Sigmoid colon (tissue), 7 donors: Measurements from ENCODE around the gene CFAP410. TPM values are rescaled to one million over a fixed set of nuclear protein-coding genes. Genes with fewer than 3 reads are reported as not detected.
"Not testable (repeated sequence)": the region's sequence is repeated elsewhere in the genome, so short reads cannot be mapped to it uniquely, and the experiment has no call there.

Experiments
- DNase-seq: peaks from one replicate; pipeline ENCODE4 v3.0.0-alpha.2; 2019
- H3K27ac ChIP-seq, 4 donors: fragments of 200-600 bp; sonication (generic); one replicate each; pipeline ENCODE4 v1.5.1; 2016 to 2019; ENCODE audit warnings: mild to moderate bottlenecking in 1 of 4
- H3K27me3 ChIP-seq, 3 donors: fragments of 200-600 bp; sonication (generic); one replicate each; pipeline ENCODE4 v1.5.1; 2019; ENCODE audit warnings: mild to moderate bottlenecking in 1 of 3
- H3K36me3 ChIP-seq, 4 donors: fragments of 200-600 bp; sonication (generic); one replicate each; pipeline ENCODE4 v1.5.1; 2016 to 2019
- H3K4me1 ChIP-seq, 4 donors: fragments of 200-600 bp; sonication (generic); one replicate each; pipeline ENCODE4 v1.5.1; 2017 to 2019
- H3K4me3 ChIP-seq, 4 donors: fragments of 200-600 bp; sonication (generic); one replicate each; pipeline ENCODE4 v1.5.1; 2017 to 2019; ENCODE audit warnings: mild to moderate bottlenecking in 2 of 4, moderate library complexity in 1 of 4
- H3K9me3 ChIP-seq, 4 donors: fragments of 200-600 bp in 3 of 4; sonication (generic) in 3 of 4; one replicate each; pipeline versions ENCODE4 v1.5.1 to v1.6.1; 2013 to 2019
- EP300 ChIP-seq, 4 donors: sonication (generic); formaldehyde crosslinking; IDR thresholded peaks; one replicate each; pipeline ENCODE4 v1.6.1; 2017; ENCODE audit warnings: antibody characterized with exemption in 4 of 4
- POLR2A ChIP-seq, 2 donors: fragments of 450-650 bp; IDR thresholded peaks; one replicate each; pipeline ENCODE4 v1.6.1; 2016; ENCODE audit warnings: antibody characterized with exemption in 2 of 2, mild to moderate bottlenecking in 2 of 2, moderate library complexity in 2 of 2
- POLR2AphosphoS5 ChIP-seq, 4 donors: sonication (generic); formaldehyde crosslinking; IDR thresholded peaks; one replicate each; pipeline ENCODE4 v1.6.1; 2017; ENCODE audit warnings: antibody characterized with exemption in 4 of 4
- WGBS, 2 donors: extraction: QIAGEN DNeasy Blood & Tissue Kit; methylation state at CpG; one replicate each; pipeline ENCODE4 v1.1.7; 2013; 5-methylcytosine and 5-hydroxymethylcytosine counted together
- intact Hi-C: fragments of 100-400 bp; cut with DNase I; formaldehyde crosslinking; loops from one replicate; pipeline ENCODE4 v1.15.1; 2023
- polyA plus RNA-seq, 3 donors: library from polyadenylated mRNA; stranded (reverse); fragments of 200-250 nt; gene quantifications; one replicate each; pipeline ENCODE4 v1.2.3, GENCODE V29; 2013
- total RNA-seq, 4 donors: library from RNA; depleted of rRNA; stranded (reverse); fragments of >200 nt; gene quantifications; one replicate each; pipeline ENCODE4 v1.1.0, GENCODE V29; 2016
- TF ChIP-seq, protein P1 (sequence below), 4 experiments: fragments of 450-650 bp in 3 of 4; fragments of 200-600 bp in 1 of 4; IDR thresholded peaks; one replicate each; pipeline ENCODE4 v1.5.1; 2016 to 2019; ENCODE audit warnings: antibody characterized with exemption in 4 of 4, mild to moderate bottlenecking in 3 of 4, moderate library complexity in 2 of 4
- donor health status: healthy with polysubstance abuse.
- donor health status: Bipolar disorder and iron deficiency.
- donor health status: healthy.

The CFAP410 gene
- total and polyA plus RNA-seq, 7 donors: 12.7 to 31.7 (median 28.2) TPM

DNA sequence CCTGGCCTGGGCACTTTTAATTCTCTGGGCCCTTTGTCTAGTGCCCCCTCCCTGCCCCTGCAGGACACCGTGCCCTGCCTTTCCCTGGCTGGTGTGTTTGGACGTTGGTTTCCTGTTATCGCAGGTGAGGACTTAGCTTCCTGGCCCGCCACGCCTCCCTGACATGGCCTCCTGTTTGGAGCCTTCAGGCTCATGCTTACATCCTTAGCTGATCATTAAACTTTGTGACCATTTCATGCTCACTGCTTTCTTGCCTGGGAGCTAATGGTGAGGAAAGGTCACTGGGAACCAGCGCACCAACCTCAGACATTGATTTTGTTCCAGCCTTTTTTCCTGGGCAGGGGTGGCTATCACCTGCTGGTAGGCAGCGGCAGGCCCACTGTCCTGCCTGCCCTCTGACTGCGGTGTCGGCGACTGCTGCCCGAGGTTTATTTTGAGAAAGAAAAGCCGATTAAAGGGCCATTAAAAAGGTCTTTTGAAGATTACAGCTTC is 35.7 kb downstream of the CFAP410 start:
- H3K27ac ChIP-seq: peak overlapping the region in 2 of 4 donors; percentile 15 to 51

DNA sequence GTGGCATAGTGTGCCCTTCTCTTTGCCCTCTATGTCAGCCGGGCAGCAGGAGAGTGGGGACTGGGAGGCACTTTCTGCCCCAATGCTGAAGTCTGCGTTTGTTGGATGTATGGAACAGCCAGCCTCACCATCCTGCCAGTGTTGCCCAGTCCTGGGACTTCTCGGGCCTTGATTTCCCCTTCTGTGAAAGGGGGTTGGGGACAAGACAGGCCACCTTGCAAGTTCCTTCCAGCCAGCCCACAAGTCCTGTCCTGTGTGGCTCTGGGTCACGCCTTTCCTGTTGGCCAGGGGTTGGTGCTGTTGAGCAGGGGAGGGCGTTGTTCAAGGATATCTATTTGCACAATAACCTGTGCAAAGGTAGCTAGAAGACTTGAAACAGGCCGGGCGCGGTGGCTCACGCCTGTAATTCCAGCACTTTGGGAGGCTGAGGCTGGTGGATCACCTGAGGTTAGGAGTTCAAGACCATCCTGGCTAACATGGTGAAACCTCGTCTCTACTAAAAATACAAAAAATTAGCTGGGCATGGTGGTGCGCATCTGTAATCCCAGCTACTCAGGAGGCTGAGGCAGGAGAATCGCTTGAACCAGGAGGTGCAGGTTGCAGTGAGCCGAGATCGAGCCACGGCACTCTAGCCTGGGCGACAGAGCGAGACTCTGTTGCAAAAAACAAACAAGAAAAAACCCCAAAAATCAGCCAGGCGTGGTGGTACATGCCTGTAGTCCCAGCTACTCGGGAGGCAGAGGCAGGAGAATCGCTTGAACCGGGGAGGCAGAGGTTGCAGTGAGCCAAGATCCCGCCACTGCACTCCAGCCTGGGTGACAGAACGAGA is 36.4 kb downstream of the CFAP410 start:
- intact Hi-C loops: not testable (repeated sequence)

More for the DNA sequence above, 35.7 kb downstream of the CFAP410 start:
- Histone ChIP-seq H3K4me3 (no peak overlapping the region), H3K27me3 (no peaks in the 10 kb centered on the region), H3K36me3 (peaks cover 0 to 13% (median 0%) of the 10 kb centered on the region in 4 donors), H3K9me3 (no peaks in the 10 kb centered on the region), H3K4me1 (peaks cover 0 to 61% (median 42%) of the 10 kb centered on the region in 4 donors)
- intact Hi-C loops: no loop called here
- no peak for DNase-seq
- TF ChIP-seq POLR2AphosphoS5 (IDR thresholded peaks at IDR 0.05) (no peak), EP300 (IDR thresholded peaks at IDR 0.05) (no peak), POLR2A (IDR thresholded peaks at IDR 0.05) (no peak)
- TF ChIP-seq, protein P1, sequence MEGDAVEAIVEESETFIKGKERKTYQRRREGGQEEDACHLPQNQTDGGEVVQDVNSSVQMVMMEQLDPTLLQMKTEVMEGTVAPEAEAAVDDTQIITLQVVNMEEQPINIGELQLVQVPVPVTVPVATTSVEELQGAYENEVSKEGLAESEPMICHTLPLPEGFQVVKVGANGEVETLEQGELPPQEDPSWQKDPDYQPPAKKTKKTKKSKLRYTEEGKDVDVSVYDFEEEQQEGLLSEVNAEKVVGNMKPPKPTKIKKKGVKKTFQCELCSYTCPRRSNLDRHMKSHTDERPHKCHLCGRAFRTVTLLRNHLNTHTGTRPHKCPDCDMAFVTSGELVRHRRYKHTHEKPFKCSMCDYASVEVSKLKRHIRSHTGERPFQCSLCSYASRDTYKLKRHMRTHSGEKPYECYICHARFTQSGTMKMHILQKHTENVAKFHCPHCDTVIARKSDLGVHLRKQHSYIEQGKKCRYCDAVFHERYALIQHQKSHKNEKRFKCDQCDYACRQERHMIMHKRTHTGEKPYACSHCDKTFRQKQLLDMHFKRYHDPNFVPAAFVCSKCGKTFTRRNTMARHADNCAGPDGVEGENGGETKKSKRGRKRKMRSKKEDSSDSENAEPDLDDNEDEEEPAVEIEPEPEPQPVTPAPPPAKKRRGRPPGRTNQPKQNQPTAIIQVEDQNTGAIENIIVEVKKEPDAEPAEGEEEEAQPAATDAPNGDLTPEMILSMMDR (IDR thresholded peaks at IDR 0.05): no peak
- 14 to 60% methylated on average over 12 of the region's 12 CpGs for WGBS, 2 donors

DNA sequence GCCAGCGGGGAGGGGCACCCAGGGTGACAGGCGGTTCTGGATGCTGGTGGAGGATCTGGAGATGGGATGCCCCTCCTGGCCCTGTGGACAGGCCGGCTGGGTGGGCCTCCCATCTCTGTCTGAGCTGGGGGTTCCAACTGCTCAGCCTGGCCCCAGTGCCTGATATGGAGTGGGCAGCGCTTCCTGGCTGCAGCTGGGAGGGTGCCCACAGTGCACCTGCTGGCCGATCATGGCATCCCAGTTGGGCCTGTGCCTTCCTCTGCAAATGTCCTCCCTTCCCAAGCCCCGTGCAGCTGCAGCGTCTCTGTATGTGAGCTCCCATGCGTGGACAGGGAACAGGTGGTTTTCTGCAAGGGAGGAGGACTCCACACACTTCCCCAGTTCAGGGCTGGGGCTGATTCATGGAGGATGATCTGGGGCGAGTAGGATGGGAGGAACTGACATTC is 37.2 kb downstream of the CFAP410 start:
- no peak for DNase-seq
- Histone ChIP-seq H3K4me1 (peaks cover 0 to 71% (median 51%) of the 10 kb centered on the region in 4 donors), H3K9me3 (no peaks in the 10 kb centered on the region), H3K36me3 (peaks cover 0 to 4% (median 0%) of the 10 kb centered on the region in 4 donors), H3K27ac (peak overlapping the region in 2 of 4 donors; percentile 22 to 32), H3K4me3 (no peak overlapping the region), H3K27me3 (peaks cover 0 to 5% (median 1%) of the 10 kb centered on the region in 3 donors)
- 26 to 53% methylated on average over 9 of the region's 9 CpGs for WGBS, 2 donors
- no peak for TF ChIP-seq POLR2A (IDR thresholded peaks at IDR 0.05)
- no peak for TF ChIP-seq EP300 (IDR thresholded peaks at IDR 0.05)
- intact Hi-C loops: loop anchor here (2.0 kb wide), 1 partner anchor 37 kb away; the partner anchor contains the start of gene CFAP410

More for the DNA sequence above, 36.4 kb downstream of the CFAP410 start:
- H3K27me3 ChIP-seq, H3K4me3 ChIP-seq, H3K36me3 ChIP-seq, DNase-seq, H3K9me3 ChIP-seq: not testable (repeated sequence)
- 32 to 66% methylated on average over 23 of the region's 23 CpGs for WGBS, 2 donors
- Histone ChIP-seq H3K4me1 (peaks cover 0 to 65% (median 43%) of the 10 kb centered on the region in 4 donors), H3K27ac (peak overlapping the region in 1 of 4 donors; percentile 32)

DNA sequence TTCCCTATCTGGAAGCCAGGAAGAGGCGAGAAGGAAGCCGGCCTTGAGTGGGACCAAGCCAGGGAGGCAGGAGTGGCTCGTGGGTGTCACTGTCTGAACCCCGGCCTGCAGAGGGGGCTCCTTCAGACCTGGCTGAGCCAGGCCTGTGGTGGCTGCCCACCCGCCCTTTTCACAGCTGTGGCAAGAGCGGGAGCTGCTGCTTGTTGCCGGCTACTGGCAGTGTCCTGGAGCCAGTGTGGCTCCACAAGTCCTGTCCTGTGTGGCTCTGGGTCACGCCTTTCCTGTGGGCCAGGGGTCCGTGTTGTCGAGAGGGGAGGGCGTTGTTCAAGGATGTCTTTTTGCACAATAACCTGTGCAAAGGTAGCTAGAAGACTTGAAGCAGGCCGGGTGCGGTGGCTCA is 38.0 kb downstream of the CFAP410 start:
- Histone ChIP-seq H3K27ac (peak overlapping the region; percentile 89 to 96 (median 92)), H3K36me3 (no peaks in the 10 kb centered on the region), H3K27me3 (peaks cover 0 to 11% (median 10%) of the 10 kb centered on the region in 3 donors), H3K4me1 (peaks cover 0 to 68% (median 51%) of the 10 kb centered on the region in 4 donors), H3K9me3 (no peaks in the 10 kb centered on the region), H3K4me3 (peak overlapping the region; percentile 80 to 96 (median 92))
- intact Hi-C loops: loop anchor here (2.0 kb wide), 1 partner anchor 38 kb away; the partner anchor contains the start of gene CFAP410
- no peak for DNase-seq
- WGBS, 2 donors: 17 to 59% methylated on average over 13 of the region's 13 CpGs
- TF ChIP-seq, protein P1 (IDR thresholded peaks at IDR 0.05): no peak
- TF ChIP-seq EP300 (IDR thresholded peaks at IDR 0.05) (no peak), POLR2A (IDR thresholded peaks at IDR 0.05) (no peak), POLR2AphosphoS5 (IDR thresholded peaks at IDR 0.05) (no peak)

DNA sequence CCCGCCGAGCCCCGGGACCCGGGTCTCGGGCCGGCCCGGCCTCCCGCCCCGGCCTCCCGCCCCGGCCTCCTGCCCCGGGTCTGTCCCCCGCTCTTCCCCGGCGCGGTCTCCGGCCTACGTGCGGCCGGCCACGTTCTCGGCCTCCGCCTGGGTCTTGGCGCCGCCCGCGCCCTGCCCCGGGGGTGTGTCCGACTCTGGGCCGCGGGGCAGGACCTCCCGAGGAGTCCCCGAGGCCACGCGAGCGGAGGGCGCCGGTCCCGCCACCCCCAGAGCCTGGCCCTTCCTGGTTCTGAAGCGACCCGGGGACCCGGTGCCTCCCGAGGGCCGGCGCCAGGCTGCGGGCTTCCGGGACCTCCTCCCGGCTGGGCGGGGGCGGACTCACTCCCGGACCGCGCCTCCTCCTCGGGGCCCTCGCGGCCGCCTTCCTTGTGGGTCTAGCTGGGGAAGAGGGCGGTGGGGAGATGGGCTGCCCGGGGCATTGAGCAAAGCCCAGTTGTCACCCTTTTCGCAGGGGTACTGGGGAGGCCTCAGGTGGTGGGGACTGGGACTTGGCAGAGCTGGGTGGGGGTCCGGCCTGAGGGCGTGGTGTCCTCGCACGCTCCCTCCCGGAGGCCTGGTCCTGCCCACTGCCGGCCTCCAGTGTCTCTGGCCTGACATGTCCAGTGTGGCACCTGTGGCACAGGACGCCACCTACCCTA is 38.8 kb downstream of the CFAP410 start:
- H3K27ac ChIP-seq: peak overlapping the region; percentile 89 to 96 (median 92)
- no peaks in the 10 kb centered on the region for H3K9me3 ChIP-seq
- peak overlapping the region; percentile 80 to 96 (median 92) for H3K4me3 ChIP-seq
- H3K4me1 ChIP-seq: peaks cover 0 to 63% (median 51%) of the 10 kb centered on the region in 4 donors
- H3K36me3 ChIP-seq: no peaks in the 10 kb centered on the region
- 0 to 2% methylated on average over 67 of the region's 67 CpGs for WGBS, 2 donors
- intact Hi-C loops: loop anchor here (2.0 kb wide), 1 partner anchor 38 kb away; the partner anchor contains the start of gene CFAP410
- TF ChIP-seq, protein P1 (IDR thresholded peaks at IDR 0.05): no peak
- peak in 2 of 4 donors; percentile 59 to 61 for TF ChIP-seq POLR2AphosphoS5 (IDR thresholded peaks at IDR 0.05)
- no peak for TF ChIP-seq POLR2A (IDR thresholded peaks at IDR 0.05)
- peak; percentile 88 for DNase-seq
- H3K27me3 ChIP-seq: peaks cover 0 to 18% (median 17%) of the 10 kb centered on the region in 3 donors
